ENCODE results near the gene CPTP.

The CPTP gene

DNA sequence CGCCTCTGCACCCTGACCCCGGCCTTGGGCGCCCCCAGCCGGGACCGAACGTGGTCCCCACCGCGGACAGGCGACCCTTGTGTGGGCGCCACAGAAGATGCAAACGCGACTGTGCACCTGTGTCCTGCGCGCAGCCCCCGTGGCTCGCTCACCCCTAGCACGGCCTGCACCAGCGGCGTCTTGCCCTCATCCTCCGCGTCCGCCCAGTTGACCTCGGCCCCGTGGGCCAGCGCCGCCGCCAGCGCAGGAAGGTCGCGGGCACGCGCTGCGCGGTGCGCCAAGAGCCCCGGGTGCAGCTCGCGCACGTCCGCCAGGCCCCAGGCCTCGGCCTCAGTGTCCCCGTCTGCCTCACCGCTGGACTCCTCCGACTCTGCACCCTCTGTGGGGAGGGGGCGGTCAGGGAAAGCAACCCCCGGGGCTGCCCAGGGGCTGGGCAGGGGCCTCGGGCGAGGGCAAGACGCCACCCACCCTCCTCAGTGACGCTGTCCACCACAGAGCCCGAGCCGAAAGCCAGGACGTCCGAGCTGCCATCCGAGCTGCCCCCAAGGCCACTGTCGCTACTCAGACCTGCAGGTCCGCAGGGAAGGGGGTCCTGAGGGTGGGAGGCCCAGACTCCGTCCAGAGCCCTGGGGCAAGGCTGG is 30.2 kb upstream of the CPTP start:
- no CpG with 5 or more reads among the region's 58 CpGs for WGBS (ENCODE audit: extremely low coverage, insufficient coverage, low lambda C conversion rate)
- H3K79me2 ChIP-seq (ENCODE audit: control insufficient read depth, insufficient read depth, low read length), result no peaks in the 10 kb centered on the region
- H3K27ac ChIP-seq (ENCODE audit: low read depth, low read length), result no peak overlapping the region
- no peak overlapping the region for H4K5ac ChIP-seq (ENCODE audit: low read length)
- no peaks in the 10 kb centered on the region for H3K36me3 ChIP-seq (ENCODE audit: control insufficient read depth, insufficient read depth, low read length)
- no peak overlapping the region for H3K18ac ChIP-seq (ENCODE audit: low read length)
- H3K23ac ChIP-seq (ENCODE audit: low read length), result no peak overlapping the region
- H2BK5ac ChIP-seq (ENCODE audit: low read length), result no peak overlapping the region
- H3K9ac ChIP-seq (ENCODE audit: low read length), result no peak overlapping the region
- no peak overlapping the region for H3K4me2 ChIP-seq (ENCODE audit: low read length)
- no peaks in the 10 kb centered on the region for H3K27me3 ChIP-seq (ENCODE audit: insufficient read depth, low read length, poor library complexity)
- H3K79me1 ChIP-seq (ENCODE audit: low read length), result no peaks in the 10 kb centered on the region
- no peak overlapping the region for H2BK15ac ChIP-seq (replicated peaks; ENCODE audit: low read depth)
- H4K8ac ChIP-seq (ENCODE audit: low read depth, low read length), result no peak overlapping the region
- H2AK5ac ChIP-seq (ENCODE audit: low read length), result no peak overlapping the region
- no peaks in the 10 kb centered on the region for H3K4me1 ChIP-seq (ENCODE audit: control insufficient read depth, low read depth, low read length)
- no peak for DNase-seq
- H3K56ac ChIP-seq (ENCODE audit: low read length), result no peak overlapping the region
- no peak overlapping the region for H3K4ac ChIP-seq (ENCODE audit: low read depth, low read length)
- H3K4me3 ChIP-seq (ENCODE audit: low read length), result no peak overlapping the region
- no peak overlapping the region for H2BK120ac ChIP-seq (ENCODE audit: low read depth, low read length)

DNA sequence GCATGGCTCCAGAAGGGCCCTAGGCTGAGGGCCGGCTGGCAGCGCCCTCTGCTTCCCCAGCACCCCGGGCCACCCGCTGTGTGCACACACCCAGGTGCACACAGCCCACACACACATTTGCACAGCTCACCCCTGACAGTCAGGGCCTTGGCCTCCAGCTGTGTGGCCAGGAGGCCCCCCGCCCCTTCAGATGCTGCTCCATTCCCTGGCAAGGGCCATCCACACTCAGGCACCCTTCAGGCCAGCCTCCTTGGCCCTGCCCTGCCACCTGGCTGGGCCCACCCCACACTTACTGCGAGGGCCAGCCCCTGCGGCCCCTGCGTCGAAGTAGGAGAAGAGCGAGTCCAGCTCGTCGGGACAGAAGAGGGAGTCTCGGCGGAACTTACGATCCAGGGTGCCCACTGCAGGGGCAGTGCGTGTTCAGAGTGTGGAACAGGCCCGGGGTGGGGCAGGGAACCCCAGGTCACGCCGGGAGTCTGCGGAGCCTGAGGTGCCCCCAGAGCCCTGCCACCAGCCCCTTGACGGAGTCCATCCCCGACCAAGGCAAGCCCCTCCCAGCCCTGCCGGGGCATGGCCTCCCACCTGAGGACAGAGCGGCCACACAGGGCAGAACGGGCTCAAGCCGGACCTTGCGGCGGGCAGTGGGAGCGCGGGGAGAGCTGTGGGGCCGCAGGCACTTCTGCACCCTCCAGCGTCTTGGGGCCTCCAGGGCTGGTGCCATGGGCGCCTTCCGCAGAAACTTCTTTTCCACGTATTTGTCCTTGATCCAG is 29.3 kb upstream of the CPTP start:
- no peak overlapping the region for H3K4ac ChIP-seq (ENCODE audit: low read depth, low read length)
- H3K4me2 ChIP-seq (ENCODE audit: low read length), result no peak overlapping the region
- H3K18ac ChIP-seq (ENCODE audit: low read length), result no peak overlapping the region
- no peaks in the 10 kb centered on the region for H3K36me3 ChIP-seq (ENCODE audit: control insufficient read depth, insufficient read depth, low read length)
- H4K5ac ChIP-seq (ENCODE audit: low read length), result no peak overlapping the region
- no peak overlapping the region for H3K9ac ChIP-seq (ENCODE audit: low read length)
- no peak overlapping the region for H3K56ac ChIP-seq (ENCODE audit: low read length)
- H3K79me2 ChIP-seq (ENCODE audit: control insufficient read depth, insufficient read depth, low read length), result no peaks in the 10 kb centered on the region
- H2BK15ac ChIP-seq (replicated peaks; ENCODE audit: low read depth), result no peak overlapping the region
- DNase-seq, result no peak
- H3K27ac ChIP-seq (ENCODE audit: low read depth, low read length), result no peak overlapping the region
- H3K79me1 ChIP-seq (ENCODE audit: low read length), result no peaks in the 10 kb centered on the region
- no peak overlapping the region for H2BK5ac ChIP-seq (ENCODE audit: low read length)
- H2AK5ac ChIP-seq (ENCODE audit: low read length), result no peak overlapping the region
- no peaks in the 10 kb centered on the region for H3K4me1 ChIP-seq (ENCODE audit: control insufficient read depth, low read depth, low read length)
- no peak overlapping the region for H4K8ac ChIP-seq (ENCODE audit: low read depth, low read length)
- H3K4me3 ChIP-seq (ENCODE audit: low read length), result no peak overlapping the region
- H3K27me3 ChIP-seq (ENCODE audit: insufficient read depth, low read length, poor library complexity), result no peaks in the 10 kb centered on the region
- H3K23ac ChIP-seq (ENCODE audit: low read length), result no peak overlapping the region
- no CpG with 5 or more reads among the region's 35 CpGs for WGBS (ENCODE audit: extremely low coverage, insufficient coverage, low lambda C conversion rate)
- H2BK120ac ChIP-seq (ENCODE audit: low read depth, low read length), result no peak overlapping the region

DNA sequence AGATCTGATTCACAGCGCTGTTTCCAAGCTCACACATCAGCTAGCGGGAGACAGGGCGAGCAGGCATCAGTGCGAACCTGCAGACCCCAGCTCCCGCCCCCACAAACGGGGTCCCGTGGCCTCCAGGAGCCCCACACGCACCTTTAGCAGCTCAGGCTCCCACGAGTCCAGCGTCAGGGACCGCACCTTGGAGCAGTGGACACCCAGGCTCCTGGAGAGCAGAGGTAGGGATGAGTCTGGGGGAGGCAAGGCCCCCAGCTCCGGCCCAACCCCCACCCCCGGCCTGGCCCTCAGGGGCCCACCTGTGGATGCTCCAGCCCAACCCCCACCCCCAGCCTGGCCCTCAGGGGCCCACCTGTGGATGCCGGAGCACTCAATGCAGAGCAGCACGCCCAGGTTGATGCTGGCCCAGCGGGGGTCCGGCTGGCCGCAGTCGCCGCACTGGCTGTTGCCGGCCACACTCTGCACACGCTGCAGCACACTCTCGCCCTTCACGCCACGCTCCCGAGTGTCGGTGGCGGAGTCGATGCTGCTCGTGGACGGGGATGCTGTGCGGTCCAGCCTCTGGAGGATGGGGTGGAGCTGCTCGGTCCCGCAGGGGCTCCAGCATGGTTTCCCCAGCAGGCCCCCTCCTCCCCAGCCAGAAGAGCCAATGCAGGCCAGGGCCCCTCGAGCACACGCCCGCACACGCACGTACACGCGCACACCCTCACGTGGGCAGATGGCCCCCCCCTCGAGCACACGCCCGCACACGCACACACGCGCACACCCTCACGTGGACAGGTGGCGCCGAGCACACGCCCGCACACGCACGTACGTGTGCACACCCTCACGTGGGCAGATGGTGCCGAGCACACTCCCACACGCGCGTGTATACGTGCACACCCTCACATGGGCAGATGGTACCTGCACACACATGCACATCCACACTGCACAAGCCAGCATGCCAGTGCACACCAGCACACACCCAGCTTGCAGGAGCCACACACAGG is 28.2 kb upstream of the CPTP start:
- WGBS (ENCODE audit: extremely low coverage, insufficient coverage, low lambda C conversion rate), result no CpG with 5 or more reads among the region's 62 CpGs
- H3K4me1 ChIP-seq (ENCODE audit: control insufficient read depth, low read depth, low read length), result no peaks in the 10 kb centered on the region
- H3K18ac ChIP-seq (ENCODE audit: low read length), result no peak overlapping the region
- H3K4me3 ChIP-seq (ENCODE audit: low read length), result no peak overlapping the region
- no peak overlapping the region for H3K9ac ChIP-seq (ENCODE audit: low read length)
- H2AK5ac ChIP-seq (ENCODE audit: low read length), result no peak overlapping the region
- no peaks in the 10 kb centered on the region for H3K36me3 ChIP-seq (ENCODE audit: control insufficient read depth, insufficient read depth, low read length)
- no peaks in the 10 kb centered on the region for H3K27me3 ChIP-seq (ENCODE audit: insufficient read depth, low read length, poor library complexity)
- no peak overlapping the region for H3K4me2 ChIP-seq (ENCODE audit: low read length)
- no peak overlapping the region for H3K4ac ChIP-seq (ENCODE audit: low read depth, low read length)
- no peak overlapping the region for H3K23ac ChIP-seq (ENCODE audit: low read length)
- no peak overlapping the region for H4K5ac ChIP-seq (ENCODE audit: low read length)
- no peak overlapping the region for H3K27ac ChIP-seq (ENCODE audit: low read depth, low read length)
- DNase-seq, result no peak
- H2BK15ac ChIP-seq (replicated peaks; ENCODE audit: low read depth), result no peak overlapping the region
- no peaks in the 10 kb centered on the region for H3K79me2 ChIP-seq (ENCODE audit: control insufficient read depth, insufficient read depth, low read length)
- no peak overlapping the region for H2BK120ac ChIP-seq (ENCODE audit: low read depth, low read length)
- no peak overlapping the region for H3K56ac ChIP-seq (ENCODE audit: low read length)
- no peaks in the 10 kb centered on the region for H3K79me1 ChIP-seq (ENCODE audit: low read length)
- no peak overlapping the region for H2BK5ac ChIP-seq (ENCODE audit: low read length)
- H4K8ac ChIP-seq (ENCODE audit: low read depth, low read length), result no peak overlapping the region

- WGBS (ENCODE audit: extremely low coverage, insufficient coverage, low lambda C conversion rate), result no CpG with 5 or more reads among the region's 31 CpGs
These were observed 26.7 kb upstream of the CPTP start for GRCh38 chr1:1297802-1298424.

GRCh38 chr1:1298861-1299685 is 25.5 kb upstream of the CPTP start:
- no peak overlapping the region for H3K56ac ChIP-seq (ENCODE audit: low read length)
- no peaks in the 10 kb centered on the region for H3K27me3 ChIP-seq (ENCODE audit: insufficient read depth, low read length, poor library complexity)
- H2BK5ac ChIP-seq (ENCODE audit: low read length), result no peak overlapping the region
- H3K4me3 ChIP-seq (ENCODE audit: low read length), result no peak overlapping the region
- H3K18ac ChIP-seq (ENCODE audit: low read length), result no peak overlapping the region
- H3K4me1 ChIP-seq (ENCODE audit: control insufficient read depth, low read depth, low read length), result no peaks in the 10 kb centered on the region
- H3K4ac ChIP-seq (ENCODE audit: low read depth, low read length), result no peak overlapping the region
- H4K8ac ChIP-seq (ENCODE audit: low read depth, low read length), result no peak overlapping the region
- H3K23ac ChIP-seq (ENCODE audit: low read length), result no peak overlapping the region
- WGBS (ENCODE audit: extremely low coverage, insufficient coverage, low lambda C conversion rate), result no CpG with 5 or more reads among the region's 30 CpGs
- H3K4me2 ChIP-seq (ENCODE audit: low read length), result no peak overlapping the region
- H3K9ac ChIP-seq (ENCODE audit: low read length), result no peak overlapping the region
- no peak overlapping the region for H2BK15ac ChIP-seq (replicated peaks; ENCODE audit: low read depth)
- no peak overlapping the region for H2AK5ac ChIP-seq (ENCODE audit: low read length)
- peaks cover 2% of the 10 kb centered on the region for H3K79me1 ChIP-seq (ENCODE audit: low read length)
- no peaks in the 10 kb centered on the region for H3K79me2 ChIP-seq (ENCODE audit: control insufficient read depth, insufficient read depth, low read length)
- no peak overlapping the region for H4K5ac ChIP-seq (ENCODE audit: low read length)
- H3K27ac ChIP-seq (ENCODE audit: low read depth, low read length), result no peak overlapping the region
- DNase-seq, result peak; percentile 80
- H2BK120ac ChIP-seq (ENCODE audit: low read depth, low read length), result no peak overlapping the region
- no peaks in the 10 kb centered on the region for H3K36me3 ChIP-seq (ENCODE audit: control insufficient read depth, insufficient read depth, low read length)

More at GRCh38 chr1:1297802-1298424, 26.7 kb upstream of the CPTP start:
- Histone ChIP-seq H2BK5ac (ENCODE audit: low read length) (no peak overlapping the region), H3K4ac (ENCODE audit: low read depth, low read length) (no peak overlapping the region), H2BK120ac (ENCODE audit: low read depth, low read length) (no peak overlapping the region), H4K8ac (ENCODE audit: low read depth, low read length) (no peak overlapping the region), H3K23ac (ENCODE audit: low read length) (no peak overlapping the region), H3K79me1 (ENCODE audit: low read length) (no peaks in the 10 kb centered on the region), H3K4me3 (ENCODE audit: low read length) (no peak overlapping the region), H3K18ac (ENCODE audit: low read length) (no peak overlapping the region), H3K27me3 (ENCODE audit: insufficient read depth, low read length, poor library complexity) (no peaks in the 10 kb centered on the region), H3K9ac (ENCODE audit: low read length) (no peak overlapping the region), H3K36me3 (ENCODE audit: control insufficient read depth, insufficient read depth, low read length) (no peaks in the 10 kb centered on the region), H3K79me2 (ENCODE audit: control insufficient read depth, insufficient read depth, low read length) (no peaks in the 10 kb centered on the region), H4K5ac (ENCODE audit: low read length) (no peak overlapping the region), H3K4me1 (ENCODE audit: control insufficient read depth, low read depth, low read length) (no peaks in the 10 kb centered on the region), H3K56ac (ENCODE audit: low read length) (no peak overlapping the region), H3K4me2 (ENCODE audit: low read length) (no peak overlapping the region), H2AK5ac (ENCODE audit: low read length) (no peak overlapping the region), H2BK15ac (replicated peaks; ENCODE audit: low read depth) (no peak overlapping the region), H3K27ac (ENCODE audit: low read depth, low read length) (no peak overlapping the region)
- no peak for DNase-seq

All from mesendoderm (in vitro differentiated cells).